IMR-90 (cell line): ENCODE data around the gene UGT2B28. TPM values are rescaled to one million over a fixed set of nuclear protein-coding genes. Genes with fewer than 3 reads are reported as not detected.
"Not testable (repeated sequence)": the region's sequence is repeated elsewhere in the genome, so short reads cannot be mapped to it uniquely, and the experiment has no call there.

Source experiments
- ATAC-seq: fragments of 200-7000 bp; cut with Tn5 transposase; 2 replicates; pipeline ENCODE4 v1.9.1; 2020; ENCODE audit warnings: low read depth, mild to moderate bottlenecking, moderate library complexity
- Bru-seq: library from RNA; stranded (reverse); fragments of 400-500 nt; gene quantifications from one replicate; lab custom pipeline; 2021; lab: Mats Ljungman, UMichigan
- BruChase-seq, 2 experiments: library from RNA; stranded (reverse); fragments of 400-500 nt; gene quantifications; one replicate each; lab custom pipeline; 2021; lab: Mats Ljungman, UMichigan
- BruUV-seq: library from RNA; stranded (reverse); fragments of 400-500 nt; replicated peaks from 2 replicates; lab custom pipeline; 2021; lab: Mats Ljungman, UMichigan
- CTCF ChIA-PET: fragments of 300-600 bp; formaldehyde crosslinking; extraction: SDS; loops from one replicate; lab custom pipeline; 2021; ENCODE audit warnings: antibody characterized with exemption; lab: Yijun Ruan, JAX
- POLR2A ChIA-PET: fragments of 300-600 bp; sonication (Branson Sonifier 250); formaldehyde crosslinking; loops from one replicate; lab custom pipeline; 2022; ENCODE audit warnings: antibody characterized with exemption; ENCODE audit not compliant: unreplicated experiment; lab: Charles Lee
- DNase-seq: peaks from one replicate; pipeline ENCODE4 v3.0.0; 2013
- H2AFZ ChIP-seq: replicated peaks from 2 replicates; pipeline ENCODE3; 2013; ENCODE audit warnings: low read length, mild to moderate bottlenecking; ENCODE audit not compliant: poor library complexity
- H2AK5ac ChIP-seq: 2 replicates; pipeline ENCODE4 v1.6.1; 2013; ENCODE audit warnings: low read depth, low read length, inconsistent platforms
- H2AK9ac ChIP-seq: replicated peaks from 2 replicates; pipeline ENCODE3; 2013; ENCODE audit warnings: mild to moderate bottlenecking, low read depth, low read length, moderate library complexity; ENCODE audit not compliant: poor library complexity
- H2BK120ac ChIP-seq: 2 replicates; pipeline ENCODE4 v1.6.1; 2013; ENCODE audit warnings: low read depth, low read length, inconsistent platforms
- H2BK15ac ChIP-seq: 3 replicates; pipeline ENCODE4 v1.6.1; 2013; ENCODE audit warnings: low read depth, low read length, inconsistent platforms
- H2BK20ac ChIP-seq: 2 replicates; pipeline ENCODE4 v1.6.1; 2013; ENCODE audit warnings: low read depth, mild to moderate bottlenecking, inconsistent platforms, low read length, moderate library complexity
- H2BK5ac ChIP-seq: 2 replicates; pipeline ENCODE4 v1.6.1; 2013; ENCODE audit warnings: mild to moderate bottlenecking, low read depth, low read length, inconsistent platforms; ENCODE audit not compliant: poor library complexity, severe bottlenecking
- H3K14ac ChIP-seq: replicated peaks from 2 replicates; pipeline ENCODE4 v1.6.1; 2013; ENCODE audit warnings: low read depth, low read length, inconsistent platforms
- H3K18ac ChIP-seq: 2 replicates; pipeline ENCODE4 v1.6.1; 2013; ENCODE audit warnings: low read depth, low read length, control low read depth
- H3K23ac ChIP-seq: 2 replicates; pipeline ENCODE4 v1.6.1; 2013; ENCODE audit warnings: low read depth, low read length, inconsistent platforms
- H3K27ac ChIP-seq: 2 replicates; pipeline ENCODE4 v1.5.1; 2013; ENCODE audit warnings: mild to moderate bottlenecking, control low read depth, low read length; ENCODE audit not compliant: insufficient read depth
- H3K27me3 ChIP-seq: 2 replicates; pipeline ENCODE4 v1.6.1; 2013; ENCODE audit warnings: low read length; ENCODE audit not compliant: control insufficient read depth, insufficient read depth
- H3K36me3 ChIP-seq: 2 replicates; pipeline ENCODE4 v1.6.1; 2013; ENCODE audit warnings: low read length, mixed read lengths; ENCODE audit not compliant: control insufficient read depth, insufficient read depth
- H3K4ac ChIP-seq: 2 replicates; pipeline ENCODE4 v1.6.1; 2013; ENCODE audit warnings: low read depth, low read length, inconsistent platforms
- H3K4me1 ChIP-seq: 2 replicates; pipeline ENCODE4 v1.6.1; 2013; ENCODE audit warnings: low read length, mixed read lengths; ENCODE audit not compliant: control insufficient read depth, insufficient read depth
- H3K4me2 ChIP-seq: 2 replicates; pipeline ENCODE4 v1.6.1; 2013; ENCODE audit warnings: low read depth, mild to moderate bottlenecking, control low read depth, low read length, moderate library complexity
- H3K4me3 ChIP-seq: 2 replicates; pipeline ENCODE4 v1.5.1; 2013; ENCODE audit warnings: low read depth, mild to moderate bottlenecking, control low read depth, low read length, moderate library complexity; ENCODE audit not compliant: insufficient read depth
- H3K56ac ChIP-seq: 2 replicates; pipeline ENCODE4 v1.6.1; 2013; ENCODE audit warnings: low read length, inconsistent platforms; ENCODE audit not compliant: insufficient read depth; ENCODE audit errors: extremely low read depth
- H3K79me1 ChIP-seq, 2 experiments: 2 replicates each; pipeline ENCODE4 v1.6.1; 2013; ENCODE audit warnings: low read length in 2 of 2, inconsistent platforms in 1 of 2, low read depth in 1 of 2
- H3K9ac ChIP-seq: 2 replicates; pipeline ENCODE4 v1.6.1; 2013; ENCODE audit warnings: low read depth, low read length, control low read depth
- H3K9me1 ChIP-seq: 2 replicates; pipeline ENCODE4 v1.6.1; 2013; ENCODE audit warnings: low read length, inconsistent platforms; ENCODE audit not compliant: insufficient read depth
- H3K9me3 ChIP-seq: 2 replicates; pipeline ENCODE4 v1.6.1; 2013; ENCODE audit warnings: low read length; ENCODE audit not compliant: control insufficient read depth, insufficient read depth
- H4K20me1 ChIP-seq: 2 replicates; pipeline ENCODE4 v1.6.1; 2013; ENCODE audit warnings: low read length, inconsistent platforms; ENCODE audit not compliant: insufficient read depth
- H4K5ac ChIP-seq: 2 replicates; pipeline ENCODE4 v1.6.1; 2013; ENCODE audit warnings: mild to moderate bottlenecking, low read depth, low read length, control low read depth
- H4K8ac ChIP-seq, 2 experiments: 2 replicates each; pipeline ENCODE4 v1.6.1; 2013; ENCODE audit warnings: low read depth in 2 of 2, low read length in 2 of 2, control low read depth in 1 of 2, inconsistent platforms in 1 of 2
- H4K91ac ChIP-seq: 2 replicates; pipeline ENCODE4 v1.6.1; 2013; ENCODE audit warnings: low read depth, low read length, inconsistent platforms; ENCODE audit not compliant: insufficient read depth
- WGBS, 2 experiments: methylation state at CpG; one replicate each; pipeline versions ENCODE4 v1.1.5 to v1.1.7; 2013; ENCODE audit warnings: missing lambda C conversion rate in 2 of 2; ENCODE audit not compliant: insufficient read length in 1 of 2; ENCODE audit errors: extremely low coverage in 2 of 2; 5-methylcytosine and 5-hydroxymethylcytosine counted together
- dilution Hi-C: fragments of 300-500 bp; cut with HindIII; formaldehyde crosslinking; loops from one replicate; pipeline ENCODE4 v1.14.3; 2018; ENCODE audit warnings: low sequenced_read_pairs; ENCODE audit not compliant: unreplicated experiment
- in situ Hi-C: fragments of 300-500 bp; cut with MboI; formaldehyde crosslinking; loops from 3 replicates; pipeline ENCODE4 v1.14.3; 2019; ENCODE audit warnings: low sequenced_read_pairs, inconsistent platforms, mixed read lengths
- intact Hi-C: fragments of 100-400 bp; cut with micrococcal nuclease; formaldehyde crosslinking; loops from 2 replicates; pipeline ENCODE4 v1.10.0; 2022
- long read RNA-seq: library from polyadenylated mRNA; unstranded; transcript quantifications from one replicate; pipeline ENCODE4 v2.0.0, GENCODE V29; 2021; ENCODE audit not compliant: unreplicated experiment
- polyA plus RNA-seq, 3 experiments: library from polyadenylated mRNA; depleted of rRNA; stranded (reverse); fragments of >200 nt; gene quantifications; 2 replicates each; pipeline ENCODE4 v1.2.3, GENCODE V29; 2012; ENCODE audit warnings: low replicate concordance in 1 of 3
- total RNA-seq: library from RNA; depleted of rRNA; stranded (reverse); fragments of >200 nt; gene quantifications from 2 replicates; pipeline ENCODE4 v1.2.3, GENCODE V29; 2012; rRNA removed

Gene UGT2B28
- total RNA-seq (not detected in 2 replicates), polyA plus RNA-seq (2012; rRNA removed) (not detected in 2 replicates), Bru-seq, nascent RNA (not detected), BruChase-seq, experiment 1, labeled RNA remaining after a 6-hour chase (not detected), BruChase-seq, experiment 2, labeled RNA remaining after a 2-hour chase (not detected)
- polyA plus RNA-seq (2012; cell fraction: cytosol; rRNA removed) = not detected in 2 replicates
- not detected in 2 replicates for polyA plus RNA-seq (2012; cell fraction: nucleus; rRNA removed; ENCODE audit: low replicate concordance)
- long read RNA-seq = 0 reads

DNA sequence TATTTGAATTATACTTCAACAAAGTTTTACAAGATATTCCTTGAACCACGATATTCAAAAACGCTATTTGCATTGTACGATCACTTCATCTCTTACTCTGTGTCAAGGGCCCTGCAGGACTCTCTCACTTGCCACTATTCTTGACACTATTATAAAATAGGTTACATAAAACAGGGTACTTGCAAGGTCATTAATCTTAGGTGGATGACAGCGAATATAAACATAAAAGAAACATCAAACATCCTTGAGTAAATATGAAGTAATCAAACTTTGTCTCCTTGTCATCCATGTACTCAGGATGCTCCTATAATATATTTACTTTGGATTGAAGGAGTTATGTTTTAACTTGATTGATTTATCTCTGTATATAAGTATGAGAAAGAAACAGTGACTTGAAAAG is at the start of gene UGT2B28:
Gene UGT2B28, plus strand, starts transcription at position 395 of the 400 bp plus-strand sequence. CDS start 26 bp downstream, outside the sequence.
- H3K9me1 ChIP-seq, H4K8ac ChIP-seq, intact Hi-C loops, H2AK9ac ChIP-seq, H3K4ac ChIP-seq, H3K27ac ChIP-seq, DNase-seq, H4K20me1 ChIP-seq, H3K4me3 ChIP-seq, H3K9me3 ChIP-seq, dilution Hi-C loops, H3K23ac ChIP-seq, H4K91ac ChIP-seq, H2BK5ac ChIP-seq, H3K9ac ChIP-seq, H3K4me2 ChIP-seq, H2AK5ac ChIP-seq, H3K79me1 ChIP-seq, CTCF ChIA-PET, H3K56ac ChIP-seq, H3K4me1 ChIP-seq, H3K14ac ChIP-seq, H3K36me3 ChIP-seq, H3K27me3 ChIP-seq, POLR2A ChIA-PET, H2BK120ac ChIP-seq, H2AFZ ChIP-seq, H2BK20ac ChIP-seq, H2BK15ac ChIP-seq, BruUV-seq, in situ Hi-C loops, ATAC-seq, H3K18ac ChIP-seq, H4K5ac ChIP-seq: not testable (repeated sequence)
- WGBS, 2 experiments = no CpG with 5 or more reads among the region's 4 CpGs
